Lower leg skin (tissue), 4 donors: ENCODE measurements around the gene WDFY4. TPM values are rescaled to one million over a fixed set of nuclear protein-coding genes. Genes with fewer than 3 reads are reported as not detected.
"Not testable (repeated sequence)": the region's sequence is repeated elsewhere in the genome, so short reads cannot be mapped to it uniquely, and the experiment has no call there.

Experiments
- DNase-seq, 2 donors: peaks; one replicate each; pipeline ENCODE4 v3.0.0-alpha.2; 2019; ENCODE audit warnings: low spot score in 2 of 2
- H3K4me3 ChIP-seq: fragments of 200-600 bp; sonication (generic); 2 replicates; pipeline ENCODE4 v1.5.1; 2017; ENCODE audit warnings: mild to moderate bottlenecking, low read depth; ENCODE audit not compliant: poor library complexity, severe bottlenecking
- POLR2A ChIP-seq, 2 donors: fragments of 450-650 bp; IDR thresholded peaks; one replicate each; pipeline ENCODE4 v1.6.1; 2016 to 2017; ENCODE audit warnings: antibody characterized with exemption in 2 of 2, mild to moderate bottlenecking in 1 of 2, moderate library complexity in 1 of 2
- WGBS, 2 donors: methylation state at CpG; one replicate each; pipeline ENCODE4 v1.1.5; 2018; 5-methylcytosine and 5-hydroxymethylcytosine counted together
- intact Hi-C: fragments of 100-400 bp; cut with DNase I; formaldehyde crosslinking; loops from one replicate; pipeline ENCODE4 v1.15.0; 2023; ENCODE audit warnings: low total_unique reads
- total RNA-seq, 4 donors: library from RNA; depleted of rRNA; stranded (reverse); fragments of >200 nt; gene quantifications; one replicate each; pipeline ENCODE4 v1.1.0, GENCODE V29; 2016
- TF ChIP-seq, protein P1 (sequence below), 3 donors: fragments of 450-650 bp; IDR thresholded peaks; one replicate each; pipeline ENCODE4 v1.5.1; 2016; ENCODE audit warnings: antibody characterized with exemption in 3 of 3, mild to moderate bottlenecking in 3 of 3, moderate library complexity in 2 of 3

Gene WDFY4
- total RNA-seq, 4 donors from 2014 or later = 0.91 to 4.2 (median 1.1) TPM

- intact Hi-C loops = no loop called here
- 90% methylated on average over 4 of the region's 4 CpGs for WGBS, 2 donors
- H3K4me3 ChIP-seq = no peak overlapping the region
- DNase-seq = peak in 1 of 2 donors; percentile 65
- TF ChIP-seq, protein P1, sequence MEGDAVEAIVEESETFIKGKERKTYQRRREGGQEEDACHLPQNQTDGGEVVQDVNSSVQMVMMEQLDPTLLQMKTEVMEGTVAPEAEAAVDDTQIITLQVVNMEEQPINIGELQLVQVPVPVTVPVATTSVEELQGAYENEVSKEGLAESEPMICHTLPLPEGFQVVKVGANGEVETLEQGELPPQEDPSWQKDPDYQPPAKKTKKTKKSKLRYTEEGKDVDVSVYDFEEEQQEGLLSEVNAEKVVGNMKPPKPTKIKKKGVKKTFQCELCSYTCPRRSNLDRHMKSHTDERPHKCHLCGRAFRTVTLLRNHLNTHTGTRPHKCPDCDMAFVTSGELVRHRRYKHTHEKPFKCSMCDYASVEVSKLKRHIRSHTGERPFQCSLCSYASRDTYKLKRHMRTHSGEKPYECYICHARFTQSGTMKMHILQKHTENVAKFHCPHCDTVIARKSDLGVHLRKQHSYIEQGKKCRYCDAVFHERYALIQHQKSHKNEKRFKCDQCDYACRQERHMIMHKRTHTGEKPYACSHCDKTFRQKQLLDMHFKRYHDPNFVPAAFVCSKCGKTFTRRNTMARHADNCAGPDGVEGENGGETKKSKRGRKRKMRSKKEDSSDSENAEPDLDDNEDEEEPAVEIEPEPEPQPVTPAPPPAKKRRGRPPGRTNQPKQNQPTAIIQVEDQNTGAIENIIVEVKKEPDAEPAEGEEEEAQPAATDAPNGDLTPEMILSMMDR (IDR thresholded peaks at IDR 0.05) = no peak
- TF ChIP-seq POLR2A (IDR thresholded peaks at IDR 0.05) = no peak
These were observed 46.5 kb upstream of the WDFY4 start for GRCh38 chr10:48638158-48638557.

DNA sequence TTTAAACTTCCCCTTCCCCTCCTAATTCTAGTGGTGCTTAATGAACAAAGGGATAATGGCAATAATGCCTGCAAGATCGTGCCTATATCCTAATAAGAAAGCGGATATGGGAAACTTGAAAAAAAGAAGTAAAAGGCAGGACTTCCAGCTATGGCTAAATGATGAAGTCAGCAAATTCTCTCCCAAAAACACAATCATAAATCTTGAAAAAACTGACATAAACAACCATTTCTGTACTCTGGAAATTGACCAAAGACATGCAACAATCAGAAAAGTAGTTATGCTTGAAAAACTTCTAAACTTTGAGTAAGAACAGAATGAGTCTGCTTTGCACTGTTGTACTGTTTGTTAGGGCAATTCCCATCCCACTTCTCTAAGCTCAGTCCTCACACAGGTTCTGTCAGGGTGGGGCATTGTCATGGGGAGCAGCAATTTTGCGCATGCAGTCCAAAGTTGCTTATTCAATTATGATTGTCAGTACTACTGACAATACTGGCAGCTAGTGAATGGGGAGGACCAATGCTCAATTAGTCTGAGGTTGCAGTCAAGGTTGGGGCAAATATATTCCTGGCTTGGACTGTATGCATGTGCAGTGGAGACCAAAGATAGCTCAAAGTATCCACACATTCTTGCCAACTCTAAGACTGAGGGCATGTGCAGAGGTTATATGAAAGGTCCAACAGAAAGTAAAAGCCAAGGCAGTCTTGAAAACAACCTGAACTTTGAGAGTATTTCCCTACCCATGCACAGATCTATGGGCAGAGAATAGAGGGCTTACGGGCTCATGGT is 45.7 kb upstream of the WDFY4 start:
- WGBS, 2 donors = 72% methylated on average over 4 of the region's 4 CpGs
- H3K4me3 ChIP-seq = no peak overlapping the region
- intact Hi-C loops = no loop called here
- peak in 1 of 2 donors; percentile 45 for DNase-seq
- TF ChIP-seq, protein P1 (IDR thresholded peaks at IDR 0.05) = no peak
- TF ChIP-seq POLR2A (IDR thresholded peaks at IDR 0.05) = no peak

DNA sequence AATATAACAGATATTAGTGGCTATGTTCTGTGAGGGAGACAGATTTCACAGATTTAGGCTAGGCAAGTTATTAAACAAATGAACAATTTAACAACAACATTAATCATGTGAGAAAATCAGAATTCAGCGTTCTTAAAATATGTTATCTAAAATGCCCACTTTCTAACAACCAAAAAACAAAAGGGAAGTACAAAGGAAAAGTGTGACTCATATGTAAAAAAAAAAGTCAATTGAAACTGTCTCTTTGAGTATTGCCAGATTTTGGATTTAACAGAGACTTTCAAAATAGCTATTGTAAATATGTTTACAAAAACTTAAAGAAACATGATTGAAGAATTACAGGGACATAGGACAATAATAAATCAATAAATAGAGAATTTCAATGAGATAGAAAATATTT is 45.0 kb upstream of the WDFY4 start:
- TF ChIP-seq POLR2A (IDR thresholded peaks at IDR 0.05) = no peak
- TF ChIP-seq, protein P1 (IDR thresholded peaks at IDR 0.05) = no peak
- no peak for DNase-seq
- intact Hi-C loops = no loop called here
- WGBS, 2 donors = 47 to 53% methylated on average over 1 of the region's 1 CpG
- no peak overlapping the region for H3K4me3 ChIP-seq

DNA sequence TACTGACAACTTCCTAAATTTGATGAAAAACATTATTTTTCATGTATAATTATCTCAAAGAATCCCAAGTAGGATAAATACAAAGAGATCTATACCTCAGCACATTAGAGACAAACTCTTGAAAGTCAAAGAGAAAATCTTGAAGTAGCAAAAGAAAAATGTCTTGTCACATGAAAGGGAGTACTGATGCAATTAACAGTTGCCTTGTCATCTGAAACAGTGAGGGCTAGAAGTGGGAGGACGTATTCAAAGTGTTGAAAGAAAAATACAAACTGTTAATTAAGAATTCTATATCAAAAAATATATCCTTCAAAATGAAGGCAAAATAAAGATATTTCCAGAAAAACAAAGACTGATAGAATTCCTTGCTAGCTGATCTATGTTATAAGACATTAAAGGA is 44.3 kb upstream of the WDFY4 start:
- WGBS, 2 donors = 56 to 62% methylated on average over 1 of the region's 1 CpG
- intact Hi-C loops = no loop called here
- no peak for DNase-seq
- H3K4me3 ChIP-seq = no peak overlapping the region
- TF ChIP-seq POLR2A (IDR thresholded peaks at IDR 0.05) = no peak
- TF ChIP-seq, protein P1 (IDR thresholded peaks at IDR 0.05) = no peak

DNA sequence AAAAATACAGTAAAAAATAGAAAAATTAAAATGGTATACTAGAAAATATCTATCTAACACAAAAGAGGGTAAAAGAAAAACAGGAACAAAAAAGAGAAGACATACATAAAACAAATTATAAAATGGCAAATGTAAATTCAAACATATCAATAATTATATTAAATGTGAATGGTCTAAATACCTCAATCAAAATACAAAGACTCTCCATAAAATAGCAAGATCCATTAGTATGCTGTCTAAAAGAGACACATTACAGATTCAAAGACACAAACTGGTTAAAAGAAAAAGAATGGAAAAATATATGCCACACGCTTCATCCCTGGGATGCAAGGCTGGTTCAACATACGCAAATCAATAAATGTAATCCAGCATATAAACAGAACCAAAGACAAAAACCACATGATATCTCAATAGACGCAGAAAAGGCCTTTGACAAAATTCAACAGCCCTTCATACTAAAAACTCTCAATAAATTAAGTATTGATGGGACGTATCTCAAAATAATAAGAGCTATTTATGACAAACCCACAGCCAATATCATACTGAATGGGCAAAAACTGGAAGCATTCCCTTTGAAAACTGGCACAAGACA is 43.5 kb upstream of the WDFY4 start:
- H3K4me3 ChIP-seq, intact Hi-C loops, DNase-seq: not testable (repeated sequence)
- 91 to 96% methylated on average over 4 of the region's 4 CpGs for WGBS, 2 donors

GRCh38 chr10:48645600-48645999 is 39.1 kb upstream of the WDFY4 start:
- no peak for DNase-seq
- H3K4me3 ChIP-seq = no peak overlapping the region
- no peak for TF ChIP-seq POLR2A (IDR thresholded peaks at IDR 0.05)
- TF ChIP-seq, protein P1 (IDR thresholded peaks at IDR 0.05) = no peak
- intact Hi-C loops = no loop called here
- WGBS, 2 donors = 52 to 68% methylated on average over 1 of the region's 1 CpG

GRCh38 chr10:48647073-48647472 is 37.6 kb upstream of the WDFY4 start:
- whole genome bisulfite sequencing, 2 donors = 91 to 92% methylated on average over 7 of the region's 7 CpGs
- intact Hi-C loops, H3K4me3 ChIP-seq: not testable (repeated sequence)
- peak in 1 of 2 donors; percentile 58 for DNase-seq
